IMR-90 (cell line): ENCODE results near the gene TDRD12. TPM values are rescaled to one million over a fixed set of nuclear protein-coding genes. Genes with fewer than 3 reads are reported as not detected.

Experiments
- ATAC-seq: fragments of 200-7000 bp; cut with Tn5 transposase; 2 replicates; pipeline ENCODE4 v1.9.1; 2020; ENCODE audit warnings: low read depth, mild to moderate bottlenecking, moderate library complexity
- BruUV-seq: library from RNA; stranded (reverse); fragments of 400-500 nt; replicated peaks from 2 replicates; lab custom pipeline; 2021; lab: Mats Ljungman, UMichigan
- CTCF ChIA-PET: fragments of 300-600 bp; formaldehyde crosslinking; extraction: SDS; loops from one replicate; lab custom pipeline; 2021; ENCODE audit warnings: antibody characterized with exemption; lab: Yijun Ruan, JAX
- POLR2A ChIA-PET: fragments of 300-600 bp; sonication (Branson Sonifier 250); formaldehyde crosslinking; loops from one replicate; lab custom pipeline; 2022; ENCODE audit warnings: antibody characterized with exemption; ENCODE audit not compliant: unreplicated experiment; lab: Charles Lee
- DNase-seq: peaks from one replicate; pipeline ENCODE4 v3.0.0; 2013
- H2AFZ ChIP-seq: replicated peaks from 2 replicates; pipeline ENCODE3; 2013; ENCODE audit warnings: low read length, mild to moderate bottlenecking; ENCODE audit not compliant: poor library complexity
- H2AK5ac ChIP-seq: 2 replicates; pipeline ENCODE4 v1.6.1; 2013; ENCODE audit warnings: low read depth, low read length, inconsistent platforms
- H2AK9ac ChIP-seq: replicated peaks from 2 replicates; pipeline ENCODE3; 2013; ENCODE audit warnings: mild to moderate bottlenecking, low read depth, low read length, moderate library complexity; ENCODE audit not compliant: poor library complexity
- H2BK120ac ChIP-seq: 2 replicates; pipeline ENCODE4 v1.6.1; 2013; ENCODE audit warnings: low read depth, low read length, inconsistent platforms
- H2BK15ac ChIP-seq: 3 replicates; pipeline ENCODE4 v1.6.1; 2013; ENCODE audit warnings: low read depth, low read length, inconsistent platforms
- H2BK20ac ChIP-seq: 2 replicates; pipeline ENCODE4 v1.6.1; 2013; ENCODE audit warnings: low read depth, mild to moderate bottlenecking, inconsistent platforms, low read length, moderate library complexity
- H2BK5ac ChIP-seq: 2 replicates; pipeline ENCODE4 v1.6.1; 2013; ENCODE audit warnings: mild to moderate bottlenecking, low read depth, low read length, inconsistent platforms; ENCODE audit not compliant: poor library complexity, severe bottlenecking
- H3K14ac ChIP-seq: replicated peaks from 2 replicates; pipeline ENCODE4 v1.6.1; 2013; ENCODE audit warnings: low read depth, low read length, inconsistent platforms
- H3K18ac ChIP-seq: 2 replicates; pipeline ENCODE4 v1.6.1; 2013; ENCODE audit warnings: low read depth, low read length, control low read depth
- H3K23ac ChIP-seq: 2 replicates; pipeline ENCODE4 v1.6.1; 2013; ENCODE audit warnings: low read depth, low read length, inconsistent platforms
- H3K27ac ChIP-seq: 2 replicates; pipeline ENCODE4 v1.5.1; 2013; ENCODE audit warnings: mild to moderate bottlenecking, control low read depth, low read length; ENCODE audit not compliant: insufficient read depth
- H3K27me3 ChIP-seq: 2 replicates; pipeline ENCODE4 v1.6.1; 2013; ENCODE audit warnings: low read length; ENCODE audit not compliant: control insufficient read depth, insufficient read depth
- H3K36me3 ChIP-seq: 2 replicates; pipeline ENCODE4 v1.6.1; 2013; ENCODE audit warnings: low read length, mixed read lengths; ENCODE audit not compliant: control insufficient read depth, insufficient read depth
- H3K4ac ChIP-seq: 2 replicates; pipeline ENCODE4 v1.6.1; 2013; ENCODE audit warnings: low read depth, low read length, inconsistent platforms
- H3K4me1 ChIP-seq: 2 replicates; pipeline ENCODE4 v1.6.1; 2013; ENCODE audit warnings: low read length, mixed read lengths; ENCODE audit not compliant: control insufficient read depth, insufficient read depth
- H3K4me2 ChIP-seq: 2 replicates; pipeline ENCODE4 v1.6.1; 2013; ENCODE audit warnings: low read depth, mild to moderate bottlenecking, control low read depth, low read length, moderate library complexity
- H3K4me3 ChIP-seq: 2 replicates; pipeline ENCODE4 v1.5.1; 2013; ENCODE audit warnings: low read depth, mild to moderate bottlenecking, control low read depth, low read length, moderate library complexity; ENCODE audit not compliant: insufficient read depth
- H3K56ac ChIP-seq: 2 replicates; pipeline ENCODE4 v1.6.1; 2013; ENCODE audit warnings: low read length, inconsistent platforms; ENCODE audit not compliant: insufficient read depth; ENCODE audit errors: extremely low read depth
- H3K79me1 ChIP-seq, 2 experiments: 2 replicates each; pipeline ENCODE4 v1.6.1; 2013; ENCODE audit warnings: low read length in 2 of 2, inconsistent platforms in 1 of 2, low read depth in 1 of 2
- H3K9ac ChIP-seq: 2 replicates; pipeline ENCODE4 v1.6.1; 2013; ENCODE audit warnings: low read depth, low read length, control low read depth
- H3K9me1 ChIP-seq: 2 replicates; pipeline ENCODE4 v1.6.1; 2013; ENCODE audit warnings: low read length, inconsistent platforms; ENCODE audit not compliant: insufficient read depth
- H3K9me3 ChIP-seq: 2 replicates; pipeline ENCODE4 v1.6.1; 2013; ENCODE audit warnings: low read length; ENCODE audit not compliant: control insufficient read depth, insufficient read depth
- H4K20me1 ChIP-seq: 2 replicates; pipeline ENCODE4 v1.6.1; 2013; ENCODE audit warnings: low read length, inconsistent platforms; ENCODE audit not compliant: insufficient read depth
- H4K5ac ChIP-seq: 2 replicates; pipeline ENCODE4 v1.6.1; 2013; ENCODE audit warnings: mild to moderate bottlenecking, low read depth, low read length, control low read depth
- H4K8ac ChIP-seq, 2 experiments: 2 replicates each; pipeline ENCODE4 v1.6.1; 2013; ENCODE audit warnings: low read depth in 2 of 2, low read length in 2 of 2, control low read depth in 1 of 2, inconsistent platforms in 1 of 2
- H4K91ac ChIP-seq: 2 replicates; pipeline ENCODE4 v1.6.1; 2013; ENCODE audit warnings: low read depth, low read length, inconsistent platforms; ENCODE audit not compliant: insufficient read depth
- BHLHE40 ChIP-seq: fragments of 150-350 bp; IDR thresholded peaks from 2 replicates; pipeline ENCODE4 v1.6.1; 2016; ENCODE audit warnings: mild to moderate bottlenecking, low read depth, low read length
- CEBPB ChIP-seq: IDR thresholded peaks from 2 replicates; pipeline ENCODE4 v1.6.1; 2012; ENCODE audit warnings: low read depth, low read length, improper control_type of control experiment
- CHD1 ChIP-seq: IDR thresholded peaks from 2 replicates; pipeline ENCODE4 v1.6.1; 2012; ENCODE audit warnings: low read depth, low read length, improper control_type of control experiment
- FOS ChIP-seq: fragments of 150-350 bp; IDR thresholded peaks from 2 replicates; pipeline ENCODE4 v1.6.1; 2016; ENCODE audit warnings: low read depth, low read length
- MAZ ChIP-seq: IDR thresholded peaks from 2 replicates; pipeline ENCODE4 v1.6.1; 2012; ENCODE audit warnings: low read depth, mild to moderate bottlenecking, low read length, improper control_type of control experiment, moderate library complexity, borderline replicate concordance
- MXI1 ChIP-seq: IDR thresholded peaks from 2 replicates; pipeline ENCODE4 v1.6.1; 2012; ENCODE audit warnings: low read depth, mild to moderate bottlenecking, low read length, moderate library complexity, borderline replicate concordance
- NFE2L2 ChIP-seq: fragments of 150-350 bp; IDR thresholded peaks from 2 replicates; pipeline ENCODE4 v1.6.1; 2016; ENCODE audit warnings: low read depth, mild to moderate bottlenecking, low read length
- POLR2A ChIP-seq: IDR thresholded peaks from 2 replicates; pipeline ENCODE4 v1.6.1; 2012; ENCODE audit warnings: mild to moderate bottlenecking, low read depth, low read length
- RFX5 ChIP-seq: IDR thresholded peaks from 2 replicates; pipeline ENCODE4 v1.8.0; 2012; ENCODE audit warnings: low read depth, mild to moderate bottlenecking, low read length, moderate library complexity
- SMC3 ChIP-seq: fragments of 150-350 bp; IDR thresholded peaks from 2 replicates; pipeline ENCODE4 v1.6.1; 2016; ENCODE audit warnings: low read depth, mild to moderate bottlenecking, antibody characterized with exemption, low read length, moderate library complexity
- WGBS, 2 experiments: methylation state at CpG; one replicate each; pipeline versions ENCODE4 v1.1.5 to v1.1.7; 2013; ENCODE audit warnings: missing lambda C conversion rate in 2 of 2; ENCODE audit not compliant: insufficient read length in 1 of 2; ENCODE audit errors: extremely low coverage in 2 of 2; 5-methylcytosine and 5-hydroxymethylcytosine counted together
- dilution Hi-C: fragments of 300-500 bp; cut with HindIII; formaldehyde crosslinking; loops from one replicate; pipeline ENCODE4 v1.14.3; 2018; ENCODE audit warnings: low sequenced_read_pairs; ENCODE audit not compliant: unreplicated experiment
- in situ Hi-C: fragments of 300-500 bp; cut with MboI; formaldehyde crosslinking; loops from 3 replicates; pipeline ENCODE4 v1.14.3; 2019; ENCODE audit warnings: low sequenced_read_pairs, inconsistent platforms, mixed read lengths
- intact Hi-C: fragments of 100-400 bp; cut with micrococcal nuclease; formaldehyde crosslinking; loops from 2 replicates; pipeline ENCODE4 v1.10.0; 2022
- polyA plus RNA-seq, 3 experiments: library from polyadenylated mRNA; depleted of rRNA; stranded (reverse); fragments of >200 nt; gene quantifications; 2 replicates each; pipeline ENCODE4 v1.2.3, GENCODE V29; 2012; ENCODE audit warnings: low replicate concordance in 1 of 3
- total RNA-seq: library from RNA; depleted of rRNA; stranded (reverse); fragments of >200 nt; gene quantifications from 2 replicates; pipeline ENCODE4 v1.2.3, GENCODE V29; 2012
- TF ChIP-seq, protein P1 (sequence below): fragments of 150-350 bp; IDR thresholded peaks from 2 replicates; pipeline ENCODE4 v1.6.1; 2016; ENCODE audit warnings: low read depth, mild to moderate bottlenecking, low read length, moderate library complexity, borderline replicate concordance
- TF ChIP-seq, protein P2 (sequence below): fragments of 150-350 bp; IDR thresholded peaks from 2 replicates; pipeline ENCODE4 v1.6.1; 2017; ENCODE audit warnings: mild to moderate bottlenecking, antibody characterized with exemption, low read length, low read depth

The TDRD12 gene
- total and polyA plus RNA-seq, 2 of the 4 experiments (the other 2 are of a cell fraction), result under 0.01 to 0.07 TPM

DNA sequence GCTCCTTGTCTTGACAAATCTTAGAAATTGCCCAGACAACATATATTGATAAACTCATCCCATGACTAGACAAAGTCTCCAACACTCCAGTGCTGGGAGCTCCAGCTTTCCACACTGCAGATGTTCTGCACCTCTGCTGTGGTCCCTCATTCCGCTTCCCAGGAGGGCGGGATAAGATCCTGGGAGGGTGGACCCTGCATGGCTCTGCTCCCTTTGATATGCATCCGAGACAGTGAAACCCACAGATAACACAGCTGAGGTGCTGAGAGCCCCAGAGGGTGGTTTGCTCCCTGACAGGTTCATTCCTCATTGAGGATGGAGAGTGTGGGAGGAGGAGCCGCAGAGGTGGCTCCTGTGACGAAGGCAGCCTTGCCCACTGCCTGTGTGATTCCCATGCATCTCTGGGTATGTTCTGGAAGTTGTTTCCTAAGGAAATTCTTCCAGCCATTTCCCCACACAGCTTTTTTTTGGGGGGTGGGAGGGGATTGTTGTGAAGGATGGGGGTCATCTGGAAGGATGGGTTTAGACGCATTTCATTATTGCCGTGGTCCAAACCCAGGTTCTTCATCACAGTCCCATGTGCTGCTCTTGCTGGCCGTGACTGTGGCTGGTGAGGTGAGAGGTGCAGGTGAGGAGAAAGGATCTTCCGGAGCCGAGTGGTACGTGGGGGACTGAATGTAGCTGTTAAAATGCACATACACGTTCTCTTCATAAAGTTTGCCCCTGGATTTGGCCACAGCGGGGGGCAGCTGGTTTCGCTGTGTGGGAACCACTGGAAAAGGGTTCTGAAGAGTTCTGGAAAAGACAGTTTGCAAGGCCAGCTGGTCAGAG is 103.6 kb downstream of the TDRD12 start:
- DNase-seq (no peak), ATAC-seq (no peak)
- no peaks in the 10 kb centered on the region for H3K4me1 ChIP-seq
- H3K14ac ChIP-seq, result no peak overlapping the region
- H3K18ac ChIP-seq, result no peak overlapping the region
- in situ Hi-C loops (no loop called here), dilution Hi-C loops (no loop called here), intact Hi-C loops (no loop called here)
- no peaks in the 10 kb centered on the region for H4K20me1 ChIP-seq
- H3K27ac ChIP-seq, result no peak overlapping the region
- H2AK9ac ChIP-seq, result no peak overlapping the region
- no peaks in the 10 kb centered on the region for H3K9me1 ChIP-seq
- H2BK5ac ChIP-seq, result no peak overlapping the region
- H3K9ac ChIP-seq, result no peak overlapping the region
- no peak overlapping the region for H3K23ac ChIP-seq
- no peaks in the 10 kb centered on the region for H3K36me3 ChIP-seq
- ChIA-PET POLR2A (no interaction called here), CTCF (no interaction called here)
- no peak overlapping the region for H2BK20ac ChIP-seq
- H3K4me2 ChIP-seq, result no peak overlapping the region
- peaks cover 17% of the 10 kb centered on the region for H3K27me3 ChIP-seq
- H4K8ac ChIP-seq, result no peak overlapping the region
- no peak overlapping the region for H2BK120ac ChIP-seq
- H3K9me3 ChIP-seq, result no peaks in the 10 kb centered on the region
- no peak overlapping the region for H3K4ac ChIP-seq
- WGBS, 2 experiments, result no CpG with 5 or more reads among the region's 14 CpGs
- no peak overlapping the region for H2AFZ ChIP-seq
- no peak overlapping the region for H3K4me3 ChIP-seq
- H2AK5ac ChIP-seq, result no peak overlapping the region
- no peak overlapping the region for H3K56ac ChIP-seq
- no peak overlapping the region for H4K5ac ChIP-seq
- H2BK15ac ChIP-seq, result no peak overlapping the region
- TF ChIP-seq, protein P1, sequence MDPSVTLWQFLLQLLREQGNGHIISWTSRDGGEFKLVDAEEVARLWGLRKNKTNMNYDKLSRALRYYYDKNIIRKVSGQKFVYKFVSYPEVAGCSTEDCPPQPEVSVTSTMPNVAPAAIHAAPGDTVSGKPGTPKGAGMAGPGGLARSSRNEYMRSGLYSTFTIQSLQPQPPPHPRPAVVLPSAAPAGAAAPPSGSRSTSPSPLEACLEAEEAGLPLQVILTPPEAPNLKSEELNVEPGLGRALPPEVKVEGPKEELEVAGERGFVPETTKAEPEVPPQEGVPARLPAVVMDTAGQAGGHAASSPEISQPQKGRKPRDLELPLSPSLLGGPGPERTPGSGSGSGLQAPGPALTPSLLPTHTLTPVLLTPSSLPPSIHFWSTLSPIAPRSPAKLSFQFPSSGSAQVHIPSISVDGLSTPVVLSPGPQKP, result no peak
- TF ChIP-seq, protein P2, sequence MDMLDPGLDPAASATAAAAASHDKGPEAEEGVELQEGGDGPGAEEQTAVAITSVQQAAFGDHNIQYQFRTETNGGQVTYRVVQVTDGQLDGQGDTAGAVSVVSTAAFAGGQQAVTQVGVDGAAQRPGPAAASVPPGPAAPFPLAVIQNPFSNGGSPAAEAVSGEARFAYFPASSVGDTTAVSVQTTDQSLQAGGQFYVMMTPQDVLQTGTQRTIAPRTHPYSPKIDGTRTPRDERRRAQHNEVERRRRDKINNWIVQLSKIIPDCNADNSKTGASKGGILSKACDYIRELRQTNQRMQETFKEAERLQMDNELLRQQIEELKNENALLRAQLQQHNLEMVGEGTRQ, result no peak
- TF ChIP-seq NFE2L2 (no peak), BHLHE40 (no peak), FOS (no peak), MXI1 (no peak), CEBPB (no peak), RFX5 (no peak), CHD1 (no peak), POLR2A (no peak), MAZ (no peak), SMC3 (no peak)
- no peak overlapping the region for H4K91ac ChIP-seq
- no peaks in the 10 kb centered on the region for H3K79me1 ChIP-seq
- no TSS peak for BruUV-seq
